Subcutaneous abdominal adipose tissue (tissue), 5 donors: Measurements from ENCODE around the gene RAP1GAP2.

Source experiments
- H3K27ac ChIP-seq: one replicate; pipeline ENCODE4 v1.7.0; 2013; ENCODE audit warnings: low read depth, mild to moderate bottlenecking, inconsistent platforms, low read length, moderate library complexity
- H3K27me3 ChIP-seq, 5 donors: one replicate each; pipeline ENCODE4 v1.7.0; 2013; ENCODE audit warnings: low read length in 5 of 5, inconsistent platforms in 1 of 5; ENCODE audit not compliant: control insufficient read depth in 5 of 5, insufficient read depth in 4 of 5
- H3K36me3 ChIP-seq, 5 donors: one replicate each; pipeline ENCODE4 v1.7.0; 2013; ENCODE audit warnings: low read length in 5 of 5; ENCODE audit not compliant: control insufficient read depth in 5 of 5, insufficient read depth in 5 of 5
- H3K4me1 ChIP-seq, 5 donors: one replicate each; pipeline ENCODE4 v1.7.0; 2013; ENCODE audit warnings: low read length in 5 of 5, mild to moderate bottlenecking in 3 of 5, moderate library complexity in 1 of 5; ENCODE audit not compliant: control insufficient read depth in 5 of 5, insufficient read depth in 5 of 5
- H3K4me3 ChIP-seq, 5 donors: one replicate each; pipeline ENCODE4 v1.7.0; 2013; ENCODE audit warnings: low read length in 5 of 5, low read depth in 1 of 5
- H3K9ac ChIP-seq, 5 donors: one replicate each; pipeline ENCODE4 v1.7.0; 2013; ENCODE audit warnings: low read length in 5 of 5, mild to moderate bottlenecking in 4 of 5, moderate library complexity in 3 of 5
- H3K9me3 ChIP-seq, 5 donors: one replicate each; pipeline ENCODE4 v1.7.0; 2013; ENCODE audit warnings: low read length in 5 of 5; ENCODE audit not compliant: control insufficient read depth in 5 of 5
- donor health status: healthy.
- donor health status: healthy.
- donor health status: healthy.
- donor health status: healthy.
- donor health status: healthy.

Gene RAP1GAP2

GRCh38 chr17:3015890-3016289, 219.7 kb downstream of the RAP1GAP2 start:
- Histone ChIP-seq H3K9ac (no peak overlapping the region), H3K4me3 (no peak overlapping the region), H3K9me3 (no peaks in the 10 kb centered on the region), H3K27ac (no peak overlapping the region), H3K4me1 (peaks cover 0 to 4% (median 2%) of the 10 kb centered on the region in 5 donors), H3K27me3 (no peaks in the 10 kb centered on the region), H3K36me3 (peaks cover 0 to 2% (median 0%) of the 10 kb centered on the region in 5 donors)

GRCh38 chr17:3017936-3018335, 221.7 kb downstream of the RAP1GAP2 start:
- H3K27me3 ChIP-seq: no peaks in the 10 kb centered on the region
- peaks cover 0 to under 1% (median 0%) of the 10 kb centered on the region in 5 donors for H3K4me1 ChIP-seq
- H3K9ac ChIP-seq: no peak overlapping the region
- H3K36me3 ChIP-seq: peaks cover 0 to 4% (median 0%) of the 10 kb centered on the region in 5 donors
- H3K27ac ChIP-seq: no peak overlapping the region
- no peak overlapping the region for H3K4me3 ChIP-seq
- H3K9me3 ChIP-seq: peaks cover 0 to 13% (median 11%) of the 10 kb centered on the region in 5 donors

GRCh38 chr17:3019761-3020160, 223.5 kb downstream of the RAP1GAP2 start:
- Histone ChIP-seq H3K27ac (no peak overlapping the region), H3K4me3 (no peak overlapping the region), H3K9me3 (peaks cover 0 to 23% (median 20%) of the 10 kb centered on the region in 5 donors), H3K36me3 (peaks cover 0 to 4% (median 0%) of the 10 kb centered on the region in 5 donors), H3K4me1 (no peaks in the 10 kb centered on the region), H3K27me3 (no peaks in the 10 kb centered on the region), H3K9ac (no peak overlapping the region)

- Histone ChIP-seq H3K36me3 (peaks cover 0 to 4% (median 0%) of the 10 kb centered on the region in 5 donors), H3K27me3 (no peaks in the 10 kb centered on the region), H3K27ac (no peak overlapping the region), H3K4me3 (no peak overlapping the region), H3K9me3 (peaks cover 0 to 23% (median 20%) of the 10 kb centered on the region in 5 donors), H3K9ac (no peak overlapping the region), H3K4me1 (no peaks in the 10 kb centered on the region)
These were observed 224.1 kb downstream of the RAP1GAP2 start for GRCh38 chr17:3020381-3020780.

- no peak overlapping the region for H3K27ac ChIP-seq
- no peak overlapping the region for H3K9ac ChIP-seq
- H3K4me1 ChIP-seq: peaks cover 0 to 4% (median 0%) of the 10 kb centered on the region in 5 donors
- H3K9me3 ChIP-seq: peaks cover 0 to 23% (median 20%) of the 10 kb centered on the region in 5 donors
- no peaks in the 10 kb centered on the region for H3K27me3 ChIP-seq
- H3K4me3 ChIP-seq: no peak overlapping the region
- H3K36me3 ChIP-seq: peaks cover 0 to 4% (median 1%) of the 10 kb centered on the region in 5 donors
These were observed 226.0 kb downstream of the RAP1GAP2 start for GRCh38 chr17:3022197-3022596.

GRCh38 chr17:3024346-3024745, 228.1 kb downstream of the RAP1GAP2 start:
- peaks cover 0 to 23% (median 20%) of the 10 kb centered on the region in 5 donors for H3K9me3 ChIP-seq
- H3K4me1 ChIP-seq: peaks cover 0 to 4% (median 0%) of the 10 kb centered on the region in 5 donors
- H3K27me3 ChIP-seq: peaks cover 0 to 3% (median 0%) of the 10 kb centered on the region in 5 donors
- no peak overlapping the region for H3K9ac ChIP-seq
- H3K27ac ChIP-seq: no peak overlapping the region
- H3K36me3 ChIP-seq: peaks cover 0 to 4% (median 0%) of the 10 kb centered on the region in 5 donors
- no peak overlapping the region for H3K4me3 ChIP-seq

- no peak overlapping the region for H3K4me3 ChIP-seq
- H3K36me3 ChIP-seq: peaks cover 0 to 4% (median 0%) of the 10 kb centered on the region in 5 donors
- H3K4me1 ChIP-seq: peaks cover 0 to 11% (median 0%) of the 10 kb centered on the region in 5 donors
- H3K27ac ChIP-seq: no peak overlapping the region
- H3K9ac ChIP-seq: no peak overlapping the region
- peaks cover 0 to 23% (median 20%) of the 10 kb centered on the region in 5 donors for H3K9me3 ChIP-seq
- H3K27me3 ChIP-seq: peaks cover 0 to 3% (median 0%) of the 10 kb centered on the region in 5 donors
These were observed 229.3 kb downstream of the RAP1GAP2 start for GRCh38 chr17:3025421-3026124.

GRCh38 chr17:3026125-3026855, 230.1 kb downstream of the RAP1GAP2 start:
- Histone ChIP-seq H3K27me3 (peaks cover 0 to 3% (median 0%) of the 10 kb centered on the region in 5 donors), H3K4me3 (no peak overlapping the region), H3K36me3 (peaks cover 0 to 4% (median 0%) of the 10 kb centered on the region in 5 donors), H3K9me3 (peaks cover 0 to 23% (median 20%) of the 10 kb centered on the region in 5 donors), H3K9ac (no peak overlapping the region), H3K27ac (no peak overlapping the region), H3K4me1 (peaks cover 0 to 17% (median 0%) of the 10 kb centered on the region in 5 donors)

- no peak overlapping the region for H3K4me3 ChIP-seq
- H3K27me3 ChIP-seq: peaks cover 0 to 3% (median 0%) of the 10 kb centered on the region in 5 donors
- peaks cover 0 to 17% (median 0%) of the 10 kb centered on the region in 5 donors for H3K4me1 ChIP-seq
- H3K9ac ChIP-seq: no peak overlapping the region
- H3K36me3 ChIP-seq: peaks cover 0 to 3% (median 0%) of the 10 kb centered on the region in 5 donors
- H3K27ac ChIP-seq: no peak overlapping the region
- H3K9me3 ChIP-seq: peaks cover 0 to 19% (median 15%) of the 10 kb centered on the region in 5 donors
These were observed 230.9 kb downstream of the RAP1GAP2 start for GRCh38 chr17:3026856-3027751.
